Lower leg skin (tissue), 4 donors: Measurements from ENCODE around the gene STAP2. TPM values are rescaled to one million over a fixed set of nuclear protein-coding genes. Genes with fewer than 3 reads are reported as not detected.
"Not testable (repeated sequence)": the region's sequence is repeated elsewhere in the genome, so short reads cannot be mapped to it uniquely, and the experiment has no call there.

Experiments used
- DNase-seq, 2 donors: peaks; one replicate each; pipeline ENCODE4 v3.0.0-alpha.2; 2019; ENCODE audit warnings: low spot score in 2 of 2
- H3K4me3 ChIP-seq: fragments of 200-600 bp; sonication (generic); 2 replicates; pipeline ENCODE4 v1.5.1; 2017; ENCODE audit warnings: mild to moderate bottlenecking, low read depth; ENCODE audit not compliant: poor library complexity, severe bottlenecking
- CTCF ChIP-seq, 3 donors: fragments of 450-650 bp; IDR thresholded peaks; one replicate each; pipeline ENCODE4 v1.5.1; 2016; ENCODE audit warnings: antibody characterized with exemption in 3 of 3, mild to moderate bottlenecking in 3 of 3, moderate library complexity in 2 of 3
- POLR2A ChIP-seq, 2 donors: fragments of 450-650 bp; IDR thresholded peaks; one replicate each; pipeline ENCODE4 v1.6.1; 2016 to 2017; ENCODE audit warnings: antibody characterized with exemption in 2 of 2, mild to moderate bottlenecking in 1 of 2, moderate library complexity in 1 of 2
- WGBS, 2 donors: methylation state at CpG; one replicate each; pipeline ENCODE4 v1.1.5; 2018; 5-methylcytosine and 5-hydroxymethylcytosine counted together
- intact Hi-C: fragments of 100-400 bp; cut with DNase I; formaldehyde crosslinking; loops from one replicate; pipeline ENCODE4 v1.15.0; 2023; ENCODE audit warnings: low total_unique reads
- total RNA-seq, 4 donors: library from RNA; depleted of rRNA; stranded (reverse); fragments of >200 nt; gene quantifications; one replicate each; pipeline ENCODE4 v1.1.0, GENCODE V29; 2016

Gene STAP2
- total RNA-seq, 4 donors from 2014 or later = 78.5 to 159 (median 122) TPM

DNA sequence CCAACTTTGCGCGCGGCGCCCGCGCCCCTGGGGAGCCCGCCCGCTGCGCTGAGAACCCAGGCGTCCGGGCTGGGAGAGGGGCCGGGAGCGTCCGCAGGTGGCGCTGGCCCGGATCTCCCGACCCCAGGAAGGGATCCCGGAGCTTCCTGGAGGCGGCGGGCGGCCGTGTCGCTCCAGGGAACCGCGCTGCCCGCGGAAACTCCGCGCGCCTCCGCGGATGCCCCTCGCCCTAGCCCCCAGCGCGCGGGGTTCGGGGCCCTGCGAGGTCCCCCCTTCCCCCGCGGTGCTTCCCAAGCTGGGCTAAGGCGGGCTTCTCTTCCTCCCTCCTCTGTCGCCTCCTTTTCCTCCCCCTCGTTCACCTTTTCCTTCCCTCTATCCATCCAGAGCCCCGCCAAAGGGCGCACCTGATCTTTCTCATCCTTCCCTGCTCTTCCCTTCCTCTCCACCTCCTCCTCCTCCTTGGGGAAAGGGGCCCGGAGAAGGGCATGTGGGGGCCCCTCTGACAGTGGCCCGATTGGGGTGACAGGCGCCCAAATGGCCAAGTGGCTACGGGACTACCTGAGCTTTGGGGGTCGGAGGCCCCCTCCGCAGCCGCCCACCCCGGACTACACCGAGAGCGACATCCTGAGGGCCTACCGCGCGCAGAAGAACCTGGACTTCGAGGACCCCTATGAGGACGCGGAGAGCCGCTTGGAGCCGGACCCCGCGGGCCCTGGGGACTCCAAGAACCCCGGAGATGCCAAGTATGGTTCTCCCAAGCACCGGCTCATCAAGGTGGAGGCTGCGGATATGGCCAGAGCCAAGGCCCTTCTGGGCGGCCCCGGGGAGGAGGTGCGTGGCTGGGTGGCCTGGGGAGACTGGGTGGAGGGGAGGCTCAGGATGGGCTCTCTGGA is 58.9 kb downstream of the STAP2 start:
- WGBS, 2 donors = 3 to 4% methylated on average over 35 to 52 of the region's 71 CpGs
- DNase-seq = no peak
- intact Hi-C loops = loop anchor here (10.0 kb wide), 1 partner anchor 245 kb away; no protein-coding TSS in a partner anchor
- TF ChIP-seq CTCF (IDR thresholded peaks at IDR 0.05) = no peak
- TF ChIP-seq POLR2A (IDR thresholded peaks at IDR 0.05) = no peak
- no peak overlapping the region for H3K4me3 ChIP-seq

GRCh38 chr19:4279267-4279529 is 59.4 kb downstream of the STAP2 start:
- 0 to 1% methylated on average over 15 of the region's 30 CpGs for WGBS, 2 donors
- TF ChIP-seq POLR2A (IDR thresholded peaks at IDR 0.05) (no peak), CTCF (IDR thresholded peaks at IDR 0.05) (no peak)
- DNase-seq = no peak
- intact Hi-C loops = loop anchor here (10.0 kb wide), 1 partner anchor 246 kb away; no protein-coding TSS in a partner anchor
- no peak overlapping the region for H3K4me3 ChIP-seq

- no peak for TF ChIP-seq POLR2A (IDR thresholded peaks at IDR 0.05)
- no peak for TF ChIP-seq CTCF (IDR thresholded peaks at IDR 0.05)
- DNase-seq = no peak
- no peak within 1 kb of the TSS for H3K4me3 ChIP-seq
- 3 to 4% methylated on average over 36 of the region's 44 CpGs for WGBS, 2 donors
- intact Hi-C loops = loop anchor here (10.0 kb wide), 1 partner anchor 246 kb away; no protein-coding TSS in a partner anchor
Measured at GRCh38 chr19:4278419-4279266, 60.0 kb downstream of the STAP2 start, which contains the start of gene SHD. Gene SHD, plus strand, starts transcription at chr19:4279266. Its CDS starts 798 bp downstream, at chr19:4280064.

DNA sequence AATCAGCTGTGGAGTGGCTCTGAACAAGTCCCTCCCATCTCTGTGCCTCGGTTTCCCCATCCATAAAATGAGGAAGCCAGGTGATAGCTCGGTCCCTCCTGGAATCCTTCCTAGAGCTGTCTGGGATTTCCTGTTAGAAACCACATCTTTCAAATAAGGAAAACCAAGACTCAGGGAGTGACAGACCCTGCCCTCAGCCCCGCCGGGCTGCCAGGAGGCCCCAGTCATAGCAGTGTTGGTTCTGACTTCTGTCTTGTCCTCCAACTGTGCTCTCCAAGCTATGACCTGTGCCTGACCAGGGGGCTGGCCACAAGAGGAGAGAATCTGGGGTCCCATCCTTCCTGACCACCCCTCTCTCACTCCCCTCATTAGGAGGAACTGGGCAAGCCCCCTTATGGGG is 60.6 kb downstream of the STAP2 start:
- no peak for DNase-seq
- intact Hi-C loops = loop anchor here (10.0 kb wide), 1 partner anchor 247 kb away; no protein-coding TSS in a partner anchor
- no peak for TF ChIP-seq POLR2A (IDR thresholded peaks at IDR 0.05)
- no peak for TF ChIP-seq CTCF (IDR thresholded peaks at IDR 0.05)

DNA sequence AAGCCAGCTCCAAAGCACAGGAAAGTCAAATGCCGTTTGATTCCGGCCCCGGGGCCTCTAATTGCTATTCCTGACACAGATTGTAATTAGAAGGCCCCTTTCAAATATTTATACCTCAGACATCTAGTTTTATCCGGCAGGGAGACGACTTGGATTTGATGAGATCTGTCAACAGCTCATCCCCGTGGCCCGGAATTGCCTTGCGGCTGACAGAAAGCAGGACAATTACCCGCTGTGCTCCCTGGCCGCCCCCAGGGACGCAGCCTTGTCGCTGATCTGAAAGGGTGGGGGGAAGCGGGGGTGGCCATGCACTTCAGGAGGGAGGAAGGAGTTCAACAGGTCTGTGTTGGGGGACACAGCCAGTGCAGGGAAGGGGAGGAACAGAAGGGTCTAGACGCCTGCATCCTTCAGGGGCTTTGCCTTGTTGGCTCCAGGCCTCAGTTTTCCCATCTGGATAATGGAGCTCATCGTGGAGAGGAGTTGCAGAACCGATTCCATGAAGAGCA is 61.4 kb downstream of the STAP2 start:
- TF ChIP-seq POLR2A (IDR thresholded peaks at IDR 0.05) = no peak
- no peak for TF ChIP-seq CTCF (IDR thresholded peaks at IDR 0.05)
- intact Hi-C loops = loop anchor here (10.0 kb wide), 1 partner anchor 248 kb away; no protein-coding TSS in a partner anchor
- no peak overlapping the region for H3K4me3 ChIP-seq
- WGBS, 2 donors = 27 to 30% methylated on average over 16 of the region's 16 CpGs
- DNase-seq = no peak

More for the DNA sequence above, 60.6 kb downstream of the STAP2 start:
- no peak overlapping the region for H3K4me3 ChIP-seq
- 22 to 33% methylated on average over 4 of the region's 4 CpGs for WGBS, 2 donors

DNA sequence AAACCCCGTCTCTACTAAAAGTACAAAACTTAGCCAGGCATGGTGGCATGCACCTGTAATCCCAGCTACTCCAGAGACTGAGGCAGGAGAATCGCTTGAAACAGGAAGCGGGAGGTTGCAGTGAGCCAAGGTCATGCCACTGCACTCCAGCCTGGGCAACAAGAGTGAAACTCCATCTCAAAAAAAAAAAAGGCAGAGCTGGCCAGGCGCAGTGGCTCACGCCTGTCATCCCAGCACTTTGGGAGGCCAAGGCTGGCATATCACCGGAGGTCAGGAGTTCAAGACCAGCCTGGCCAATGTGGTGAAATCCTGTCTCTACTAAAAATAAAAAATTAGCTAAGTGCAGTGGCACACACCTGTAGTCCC is 64.3 kb downstream of the STAP2 start:
- H3K4me3 ChIP-seq, DNase-seq: not testable (repeated sequence)
- intact Hi-C loops = loop anchor here (10.0 kb wide), 1 partner anchor 250 kb away; no protein-coding TSS in a partner anchor
- 81 to 92% methylated on average over 6 of the region's 6 CpGs for WGBS, 2 donors
